B cell (primary cell): ENCODE data around the gene NPAP1. TPM values are rescaled to one million over a fixed set of nuclear protein-coding genes. Genes with fewer than 3 reads are reported as not detected.

Source experiments
- ATAC-seq: fragments of 200-7000 bp; cut with Tn5 transposase; one replicate; pipeline ENCODE4 v1.10.0; 2021; ENCODE audit warnings: low read depth, mild to moderate bottlenecking, moderate number of reproducible peaks, moderate library complexity
- CTCF ChIA-PET: fragments of 350-600 bp; sonication (Branson Sonifier 250); formaldehyde crosslinking; loops from one replicate; lab custom pipeline; 2021; ENCODE audit warnings: antibody characterized with exemption, inconsistent platforms; lab: Charles Lee
- POLR2A ChIA-PET: fragments of 350-600 bp; sonication (Branson Sonifier 250); formaldehyde crosslinking; loops from one replicate; lab custom pipeline; 2021; ENCODE audit warnings: antibody characterized with exemption; lab: Charles Lee
- DNase-seq: peaks from one replicate; pipeline ENCODE4 v3.0.0; 2013
- H2AFZ ChIP-seq: 2 replicates; pipeline ENCODE4 v1.6.1; 2012; ENCODE audit warnings: mild to moderate bottlenecking, low read depth, low read length; ENCODE audit not compliant: insufficient read depth, poor library complexity, severe bottlenecking
- H3K27ac ChIP-seq, 2 donors: 1 replicate in 1 of 2; 2 replicates in 1 of 2; pipeline ENCODE4 v1.5.1; 2012 to 2013; ENCODE audit warnings: low read length in 2 of 2, mild to moderate bottlenecking in 2 of 2, moderate library complexity in 1 of 2
- H3K27me3 ChIP-seq, 4 experiments: fragments of 200-600 bp in 1 of 4; sonication (generic) in 1 of 4; replicated peaks in 1 of 4; 1 replicate in 2 of 4; 2 replicates in 2 of 4; pipeline versions ENCODE4 v1.6.1 to v1.7.0; 2013 to 2016; ENCODE audit warnings: low read length in 3 of 4, mild to moderate bottlenecking in 2 of 4, mixed read lengths in 1 of 4, moderate library complexity in 1 of 4; ENCODE audit not compliant: insufficient read depth in 4 of 4, control insufficient read depth in 3 of 4; ENCODE audit errors: control extremely low read depth in 1 of 4
- H3K36me3 ChIP-seq, 2 experiments: replicated peaks in 1 of 2; 1 replicate in 1 of 2; 2 replicates in 1 of 2; pipeline versions ENCODE4 v1.6.1 to v1.7.1; 2013; ENCODE audit warnings: low read length in 1 of 2; ENCODE audit not compliant: insufficient read depth in 2 of 2, control insufficient read depth in 1 of 2; ENCODE audit errors: control extremely low read depth in 1 of 2, extremely low read depth in 1 of 2
- H3K4me1 ChIP-seq, 2 donors: fragments of 200-600 bp in 1 of 2; sonication (generic) in 1 of 2; 1 replicate in 1 of 2; 2 replicates in 1 of 2; pipeline versions ENCODE4 v1.5.1 to v1.6.1; 2013 to 2017; ENCODE audit warnings: low read length in 2 of 2; ENCODE audit not compliant: control insufficient read depth in 2 of 2, insufficient read depth in 2 of 2
- H3K4me2 ChIP-seq: replicated peaks from 2 replicates; pipeline ENCODE3; 2012; ENCODE audit warnings: mild to moderate bottlenecking, low read depth, low read length; ENCODE audit not compliant: poor library complexity, severe bottlenecking
- H3K4me3 ChIP-seq, 5 experiments: fragments of 200-600 bp in 1 of 5; sonication (generic) in 1 of 5; 1 replicate in 3 of 5; 2 replicates in 2 of 5; pipeline versions ENCODE4 v1.5.1 to v1.7.0; 2011 to 2016; ENCODE audit warnings: low read length in 4 of 5, mild to moderate bottlenecking in 4 of 5, low read depth in 2 of 5, control low read depth in 1 of 5, moderate library complexity in 1 of 5; ENCODE audit not compliant: insufficient read depth in 1 of 5; ENCODE audit errors: control extremely low read depth in 1 of 5, extremely low read depth in 1 of 5
- H3K79me2 ChIP-seq: fragments of 200-600 bp; sonication (generic); one replicate; pipeline ENCODE4 v1.6.0; 2016; ENCODE audit warnings: low read length; ENCODE audit not compliant: control insufficient read depth, insufficient read depth
- H3K9ac ChIP-seq: fragments of 200-600 bp; sonication (generic); 2 replicates; pipeline ENCODE4 v1.6.1; 2017; ENCODE audit warnings: mild to moderate bottlenecking, low read length, moderate library complexity
- H3K9me3 ChIP-seq, 3 donors: one replicate each; pipeline versions ENCODE4 v1.6.1 to v1.7.1; 2013; ENCODE audit warnings: low read length in 2 of 3; ENCODE audit not compliant: control insufficient read depth in 2 of 3, insufficient read depth in 1 of 3; ENCODE audit errors: control extremely low read depth in 1 of 3
- H4K20me1 ChIP-seq: 2 replicates; pipeline ENCODE4 v1.6.0; 2012; ENCODE audit warnings: mild to moderate bottlenecking, low read length; ENCODE audit not compliant: insufficient read depth, control insufficient read depth, poor library complexity, severe bottlenecking
- H3K27ac Mint-ChIP-seq: one replicate; pipeline ENCODE4 v1.8.0; 2021; ENCODE audit warnings: mixed read lengths
- H3K27me3 Mint-ChIP-seq: one replicate; pipeline ENCODE4 v1.8.0; 2021; ENCODE audit warnings: mixed read lengths
- H3K4me1 Mint-ChIP-seq: one replicate; pipeline ENCODE4 v1.8.0; 2021; ENCODE audit warnings: mixed read lengths
- H3K4me3 Mint-ChIP-seq: one replicate; pipeline ENCODE4 v1.8.0; 2021; ENCODE audit warnings: mixed read lengths
- H3K9me3 Mint-ChIP-seq: one replicate; pipeline ENCODE4 v1.8.0; 2022; ENCODE audit warnings: mixed read lengths; ENCODE audit not compliant: insufficient read depth
- EZH2 ChIP-seq: IDR thresholded peaks from 2 replicates; pipeline ENCODE4 v1.6.1; 2012; ENCODE audit warnings: borderline replicate concordance, low read depth, mild to moderate bottlenecking, moderate library complexity, low read length; ENCODE audit not compliant: insufficient read depth, poor library complexity, severe bottlenecking
- WGBS: methylation state at CpG from one replicate; pipeline ENCODE4 v1.1.5; 2013; ENCODE audit warnings: missing lambda C conversion rate; ENCODE audit not compliant: insufficient coverage; 5-methylcytosine and 5-hydroxymethylcytosine counted together
- intact Hi-C: fragments of 100-400 bp; cut with micrococcal nuclease; formaldehyde crosslinking; loops from one replicate; pipeline ENCODE4 v1.10.0; 2022
- polyA plus RNA-seq: library from polyadenylated mRNA; depleted of rRNA; stranded (reverse); fragments of >200 nt; gene quantifications from 2 replicates; pipeline ENCODE4 v1.2.3, GENCODE V29; 2012
- total RNA-seq, 2 donors: library from RNA; stranded (reverse); fragments of 120-200 nt in 1 of 2; gene quantifications; 1 replicate in 1 of 2; 2 replicates in 1 of 2; pipeline versions ENCODE4 v1.2.3 to v1.2.4, GENCODE V29; 2013 to 2022
- TF ChIP-seq, protein P1 (sequence below): fragments of 200-600 bp; IDR thresholded peaks from one replicate; pipeline ENCODE4 v1.8.0; 2022; ENCODE audit warnings: antibody characterized with exemption, mild to moderate bottlenecking

Gene NPAP1
- total and polyA plus RNA-seq, 2 donors (not counting 1 experiment from before 2014, with no cell fraction given): not detected

GRCh38 chr15:24662991-24663390, 12.6 kb upstream of the NPAP1 start:
- Histone ChIP-seq H3K9me3 (peaks cover 0 to 3% (median 1%) of the 10 kb centered on the region in 3 donors), H3K4me3 (no peak overlapping the region), H3K27me3 (no peaks in the 10 kb centered on the region), H3K79me2 (no peaks in the 10 kb centered on the region), H3K9ac (no peak overlapping the region), H3K4me2 (no peak overlapping the region), H3K4me1 (no peaks in the 10 kb centered on the region), H2AFZ (no peak overlapping the region), H3K27ac (no peak overlapping the region), H3K36me3 (no peaks in the 10 kb centered on the region), H4K20me1 (no peaks in the 10 kb centered on the region)
- no CpG with 5 or more reads among the region's 1 CpG for WGBS
- CTCF ChIA-PET: no interaction called here
- no peak for TF ChIP-seq EZH2
- TF ChIP-seq, protein P1, sequence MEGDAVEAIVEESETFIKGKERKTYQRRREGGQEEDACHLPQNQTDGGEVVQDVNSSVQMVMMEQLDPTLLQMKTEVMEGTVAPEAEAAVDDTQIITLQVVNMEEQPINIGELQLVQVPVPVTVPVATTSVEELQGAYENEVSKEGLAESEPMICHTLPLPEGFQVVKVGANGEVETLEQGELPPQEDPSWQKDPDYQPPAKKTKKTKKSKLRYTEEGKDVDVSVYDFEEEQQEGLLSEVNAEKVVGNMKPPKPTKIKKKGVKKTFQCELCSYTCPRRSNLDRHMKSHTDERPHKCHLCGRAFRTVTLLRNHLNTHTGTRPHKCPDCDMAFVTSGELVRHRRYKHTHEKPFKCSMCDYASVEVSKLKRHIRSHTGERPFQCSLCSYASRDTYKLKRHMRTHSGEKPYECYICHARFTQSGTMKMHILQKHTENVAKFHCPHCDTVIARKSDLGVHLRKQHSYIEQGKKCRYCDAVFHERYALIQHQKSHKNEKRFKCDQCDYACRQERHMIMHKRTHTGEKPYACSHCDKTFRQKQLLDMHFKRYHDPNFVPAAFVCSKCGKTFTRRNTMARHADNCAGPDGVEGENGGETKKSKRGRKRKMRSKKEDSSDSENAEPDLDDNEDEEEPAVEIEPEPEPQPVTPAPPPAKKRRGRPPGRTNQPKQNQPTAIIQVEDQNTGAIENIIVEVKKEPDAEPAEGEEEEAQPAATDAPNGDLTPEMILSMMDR: no peak
- H3K27me3 Mint-ChIP-seq: no peaks in the 10 kb centered on the region
- POLR2A ChIA-PET: no interaction called here
- no peaks in the 10 kb centered on the region for H3K9me3 Mint-ChIP-seq
- H3K27ac Mint-ChIP-seq: no peak overlapping the region
- intact Hi-C loops: no loop called here
- no peaks in the 10 kb centered on the region for H3K4me1 Mint-ChIP-seq
- DNase-seq (no peak), ATAC-seq (no peak)
- no peak overlapping the region for H3K4me3 Mint-ChIP-seq

DNA sequence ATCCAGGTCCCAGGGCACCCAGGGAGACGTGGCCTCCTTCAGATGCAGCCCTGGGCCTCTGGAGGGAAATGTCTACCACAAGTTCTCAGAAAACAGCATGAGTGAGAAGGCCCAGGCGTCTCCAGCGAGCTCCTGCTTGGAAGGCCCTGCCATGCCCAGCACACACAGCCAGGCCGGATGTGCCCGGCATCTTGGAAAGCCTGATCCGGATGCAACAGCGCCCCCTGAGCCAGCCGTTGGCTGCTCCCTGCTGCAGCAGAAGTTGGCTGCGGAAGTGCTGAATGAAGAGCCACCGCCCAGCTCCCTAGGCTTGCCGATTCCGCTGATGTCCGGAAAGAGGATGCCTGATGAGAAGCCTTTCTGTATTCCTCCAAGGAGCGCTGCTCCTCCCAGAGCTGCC, 856 bp downstream of the NPAP1 start:
- POLR2A ChIA-PET: no interaction called here
- 90% methylated on average over 12 of the region's 14 CpGs for WGBS

More for the DNA sequence above, 856 bp downstream of the NPAP1 start:
- Mint-ChIP-seq H3K27ac (no peak overlapping the region), H3K9me3 (peaks cover 6% of the 10 kb centered on the region), H3K27me3 (no peaks in the 10 kb centered on the region), H3K4me1 (no peaks in the 10 kb centered on the region), H3K4me3 (no peak overlapping the region)
- Histone ChIP-seq H3K27ac (no peak overlapping the region), H3K27me3 (no peaks in the 10 kb centered on the region), H3K79me2 (no peaks in the 10 kb centered on the region), H2AFZ (no peak overlapping the region), H3K4me2 (no peak overlapping the region), H3K4me1 (no peaks in the 10 kb centered on the region), H3K9ac (no peak overlapping the region), H3K4me3 (no peak overlapping the region), H4K20me1 (no peaks in the 10 kb centered on the region), H3K36me3 (no peaks in the 10 kb centered on the region), H3K9me3 (peaks cover 0 to 34% (median 1%) of the 10 kb centered on the region in 3 donors)
- CTCF ChIA-PET: no interaction called here
- no peak for ATAC-seq
- no peak for DNase-seq
- TF ChIP-seq EZH2: no peak
- TF ChIP-seq, protein P1: no peak
- intact Hi-C loops: no loop called here
